ENCODE results near the gene C11orf65.

Gene C11orf65

GRCh38 chr11:108497317-108498045 is 30.2 kb upstream of the C11orf65 start:
- Mint-ChIP-seq H3K4me3 (peak overlapping the region; percentile 90), H3K27ac (ENCODE audit: low read depth) (peak overlapping the region; percentile 89), H3K9me3 (no peaks in the 10 kb centered on the region), H3K36me3 (ENCODE audit: insufficient read depth) (peaks cover 8% of the 10 kb centered on the region), H3K4me1 (peaks cover 18% of the 10 kb centered on the region), H3K27me3 (no peaks in the 10 kb centered on the region)
- ATAC-seq (replicated peaks; ENCODE audit: extremely low read depth, poor library complexity, severe bottlenecking) (peak; percentile 77), DNase-seq (ENCODE audit: low spot score in 2 of 2) (peak; percentile 37 to 51)

- Mint-ChIP-seq H3K4me3 (peak overlapping the region; percentile 90), H3K4me1 (peaks cover 18% of the 10 kb centered on the region), H3K27me3 (no peaks in the 10 kb centered on the region), H3K36me3 (ENCODE audit: insufficient read depth) (peaks cover 8% of the 10 kb centered on the region), H3K9me3 (no peaks in the 10 kb centered on the region), H3K27ac (ENCODE audit: low read depth) (peak overlapping the region; percentile 89)
- ATAC-seq (replicated peaks; ENCODE audit: extremely low read depth, poor library complexity, severe bottlenecking) (no peak), DNase-seq (ENCODE audit: low spot score in 2 of 2) (no peak)
Measured at GRCh38 chr11:108496643-108497256, 29.4 kb upstream of the C11orf65 start.

DNA sequence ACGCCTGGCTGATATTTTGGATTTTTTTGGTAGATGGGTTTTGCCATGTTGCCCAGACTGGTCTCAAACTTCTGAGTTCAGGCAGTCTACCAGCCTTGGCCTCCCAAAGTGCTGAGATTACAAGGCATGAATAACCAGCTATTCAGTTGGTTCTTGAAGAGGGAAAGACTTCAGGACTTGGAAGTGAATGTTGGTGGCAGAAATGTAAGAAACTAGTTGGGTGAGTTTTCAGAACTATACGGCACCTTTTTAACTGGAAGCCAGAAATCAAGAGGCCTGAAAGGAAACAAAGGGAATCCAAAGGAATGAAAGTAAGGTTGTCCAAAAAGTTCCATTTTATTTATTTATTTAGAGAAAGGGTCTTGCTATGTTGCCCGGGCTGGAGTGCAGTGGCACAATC is 28.0 kb upstream of the C11orf65 start:
- Mint-ChIP-seq H3K27ac (ENCODE audit: low read depth) (peak overlapping the region; percentile 16), H3K9me3 (no peaks in the 10 kb centered on the region), H3K4me3 (no peak overlapping the region), H3K27me3 (no peaks in the 10 kb centered on the region), H3K36me3 (ENCODE audit: insufficient read depth) (peaks cover 9% of the 10 kb centered on the region), H3K4me1 (peaks cover 18% of the 10 kb centered on the region)
- no peak for ATAC-seq (replicated peaks; ENCODE audit: extremely low read depth, poor library complexity, severe bottlenecking)
- DNase-seq (ENCODE audit: low spot score in 2 of 2), result no peak

- no peak for DNase-seq (ENCODE audit: low spot score in 2 of 2)
- H3K36me3 Mint-ChIP-seq (ENCODE audit: insufficient read depth), result peaks cover 11% of the 10 kb centered on the region
- peaks cover 18% of the 10 kb centered on the region for H3K4me1 Mint-ChIP-seq
- H3K9me3 Mint-ChIP-seq, result no peaks in the 10 kb centered on the region
- ATAC-seq (replicated peaks; ENCODE audit: extremely low read depth, poor library complexity, severe bottlenecking), result no peak
- no peak overlapping the region for H3K27ac Mint-ChIP-seq (ENCODE audit: low read depth)
- H3K27me3 Mint-ChIP-seq, result no peaks in the 10 kb centered on the region
- no peak overlapping the region for H3K4me3 Mint-ChIP-seq
Measured at GRCh38 chr11:108494182-108494581, 26.9 kb upstream of the C11orf65 start.

DNA sequence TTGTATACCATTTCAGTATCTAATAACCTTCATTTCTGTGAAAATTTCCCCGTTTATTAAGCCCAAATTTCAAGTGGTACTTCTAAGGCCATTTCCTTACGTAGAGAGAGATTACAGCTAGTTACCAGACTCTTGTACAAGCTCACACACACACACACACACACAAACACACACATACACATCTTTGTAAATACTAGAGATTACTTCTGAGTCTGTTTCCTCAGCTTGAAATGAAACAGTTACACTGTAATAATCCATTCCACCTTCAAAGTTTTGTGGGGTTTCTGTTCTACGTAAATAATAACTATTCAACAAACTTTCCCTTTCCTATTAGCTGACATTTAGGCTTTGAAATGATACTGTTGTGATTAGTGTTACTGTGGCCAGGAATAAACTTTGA is 24.6 kb upstream of the C11orf65 start:
- Mint-ChIP-seq H3K27me3 (no peaks in the 10 kb centered on the region), H3K9me3 (no peaks in the 10 kb centered on the region), H3K27ac (ENCODE audit: low read depth) (peak overlapping the region; percentile 32)

GRCh38 chr11:108486828-108487227 is 19.5 kb upstream of the C11orf65 start:
- no peaks in the 10 kb centered on the region for H3K27me3 Mint-ChIP-seq
- H3K4me1 Mint-ChIP-seq, result no peaks in the 10 kb centered on the region
- no peak overlapping the region for H3K27ac Mint-ChIP-seq (ENCODE audit: low read depth)
- no peak for DNase-seq (ENCODE audit: low spot score in 2 of 2)
- no peak for ATAC-seq (replicated peaks; ENCODE audit: extremely low read depth, poor library complexity, severe bottlenecking)
- H3K9me3 Mint-ChIP-seq, result no peaks in the 10 kb centered on the region
- H3K4me3 Mint-ChIP-seq, result no peak overlapping the region
- H3K36me3 Mint-ChIP-seq (ENCODE audit: insufficient read depth), result peaks cover 32% of the 10 kb centered on the region

More for the DNA sequence above, 24.6 kb upstream of the C11orf65 start:
- Mint-ChIP-seq H3K36me3 (ENCODE audit: insufficient read depth) (peaks cover 5% of the 10 kb centered on the region), H3K4me3 (no peak overlapping the region), H3K4me1 (peaks cover 16% of the 10 kb centered on the region)
- DNase-seq (ENCODE audit: low spot score in 2 of 2) (no peak), ATAC-seq (replicated peaks; ENCODE audit: extremely low read depth, poor library complexity, severe bottlenecking) (no peak)

DNA sequence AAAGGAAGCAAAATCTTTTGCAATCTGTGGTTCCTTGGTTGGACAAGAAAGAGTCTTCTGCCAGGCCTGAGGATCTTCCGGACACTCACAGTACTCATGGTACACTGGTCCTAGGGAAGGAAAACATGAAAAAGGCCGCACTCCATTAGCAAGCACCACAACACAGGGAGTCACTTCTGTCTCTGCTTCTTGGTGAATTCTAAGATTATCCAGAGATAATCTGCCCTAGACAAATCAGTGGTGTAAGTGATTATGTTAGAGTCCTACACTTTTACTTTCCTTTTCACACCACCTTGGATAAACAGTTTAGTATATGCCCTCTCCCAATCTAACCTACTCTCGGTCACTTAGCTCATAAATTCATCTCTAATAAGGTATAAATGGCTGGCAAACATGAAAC is 19.0 kb upstream of the C11orf65 start:
- DNase-seq (ENCODE audit: low spot score in 2 of 2), result no peak
- no peaks in the 10 kb centered on the region for H3K9me3 Mint-ChIP-seq
- no peak overlapping the region for H3K4me3 Mint-ChIP-seq
- H3K36me3 Mint-ChIP-seq (ENCODE audit: insufficient read depth), result peaks cover 33% of the 10 kb centered on the region
- no peaks in the 10 kb centered on the region for H3K27me3 Mint-ChIP-seq
- H3K4me1 Mint-ChIP-seq, result no peaks in the 10 kb centered on the region
- no peak for ATAC-seq (replicated peaks; ENCODE audit: extremely low read depth, poor library complexity, severe bottlenecking)
- H3K27ac Mint-ChIP-seq (ENCODE audit: low read depth), result no peak overlapping the region

GRCh38 chr11:108483163-108483562 is 15.8 kb upstream of the C11orf65 start:
- peaks cover 33% of the 10 kb centered on the region for H3K36me3 Mint-ChIP-seq (ENCODE audit: insufficient read depth)
- H3K4me1 Mint-ChIP-seq, result no peaks in the 10 kb centered on the region
- no peaks in the 10 kb centered on the region for H3K27me3 Mint-ChIP-seq
- H3K4me3 Mint-ChIP-seq, result no peak overlapping the region
- ATAC-seq (replicated peaks; ENCODE audit: extremely low read depth, poor library complexity, severe bottlenecking) (no peak), DNase-seq (ENCODE audit: low spot score in 2 of 2) (no peak)
- no peaks in the 10 kb centered on the region for H3K9me3 Mint-ChIP-seq
- H3K27ac Mint-ChIP-seq (ENCODE audit: low read depth), result no peak overlapping the region

DNA sequence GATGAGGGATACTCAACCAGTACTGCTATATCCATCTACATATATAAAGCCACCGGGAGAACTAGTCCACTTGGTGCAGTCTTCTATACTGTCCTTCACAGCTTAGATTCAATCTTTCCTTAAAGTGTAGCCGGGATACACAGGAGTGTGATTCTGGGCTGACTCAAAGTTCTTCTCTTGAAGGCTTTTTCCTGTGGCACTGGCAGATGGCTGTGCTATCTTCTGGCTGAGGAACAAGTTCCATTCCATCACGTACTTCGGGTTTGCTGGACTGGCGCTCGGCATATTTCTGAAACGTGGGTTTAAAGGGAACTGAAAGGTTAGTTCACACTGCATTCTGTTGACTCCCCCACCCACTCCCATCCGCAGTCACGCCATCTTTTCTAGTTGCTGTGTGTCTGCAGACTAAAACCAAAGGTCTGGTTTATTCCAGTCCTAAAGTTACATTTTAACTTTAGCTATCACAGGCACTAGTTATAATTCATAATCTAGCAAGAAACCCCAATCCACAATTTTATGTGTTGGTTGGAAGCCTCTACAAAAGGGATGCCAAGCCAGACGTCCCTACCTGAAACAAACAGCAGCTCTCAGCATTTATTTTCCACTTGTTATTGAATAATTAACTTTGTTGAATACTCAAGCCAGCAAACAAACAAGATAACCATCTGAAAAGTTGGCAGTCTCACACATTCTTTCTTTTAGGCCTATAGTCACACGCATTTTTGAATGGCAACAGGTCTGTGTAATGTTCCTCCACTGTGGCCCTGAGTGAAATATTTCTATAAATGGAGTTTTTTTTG is 7.5 kb upstream of the C11orf65 start:
- Mint-ChIP-seq H3K4me3 (no peak overlapping the region), H3K4me1 (no peaks in the 10 kb centered on the region), H3K27me3 (no peaks in the 10 kb centered on the region), H3K9me3 (no peaks in the 10 kb centered on the region), H3K36me3 (ENCODE audit: insufficient read depth) (peaks cover 25% of the 10 kb centered on the region), H3K27ac (ENCODE audit: low read depth) (no peak overlapping the region)
- ATAC-seq (replicated peaks; ENCODE audit: extremely low read depth, poor library complexity, severe bottlenecking) (no peak), DNase-seq (ENCODE audit: low spot score in 2 of 2) (no peak)

GRCh38 chr11:108472681-108473080 is 5.4 kb upstream of the C11orf65 start:
- Mint-ChIP-seq H3K4me1 (no peaks in the 10 kb centered on the region), H3K36me3 (ENCODE audit: insufficient read depth) (peaks cover 20% of the 10 kb centered on the region), H3K9me3 (no peaks in the 10 kb centered on the region), H3K4me3 (no peak overlapping the region), H3K27me3 (no peaks in the 10 kb centered on the region), H3K27ac (ENCODE audit: low read depth) (peak overlapping the region; percentile 49)
- ATAC-seq (replicated peaks; ENCODE audit: extremely low read depth, poor library complexity, severe bottlenecking), result no peak
- no peak for DNase-seq (ENCODE audit: low spot score in 2 of 2)

- Mint-ChIP-seq H3K4me1 (peaks cover 19% of the 10 kb centered on the region), H3K36me3 (ENCODE audit: insufficient read depth) (peaks cover 12% of the 10 kb centered on the region), H3K9me3 (no peaks in the 10 kb centered on the region), H3K27me3 (no peaks in the 10 kb centered on the region), H3K27ac (ENCODE audit: low read depth) (no peak overlapping the region), H3K4me3 (peak overlapping the region; percentile 94)
- no peak for DNase-seq (ENCODE audit: low spot score in 2 of 2)
- ATAC-seq (replicated peaks; ENCODE audit: extremely low read depth, poor library complexity, severe bottlenecking), result no peak
Measured at GRCh38 chr11:108468478-108468864, 1.1 kb upstream of the C11orf65 start.

- H3K4me3 Mint-ChIP-seq, result peak overlapping the region; percentile 94
Measured at GRCh38 chr11:108466405-108466804, 924 bp downstream of the C11orf65 start.

More at GRCh38 chr11:108466405-108466804, 924 bp downstream of the C11orf65 start:
- no peak for DNase-seq (ENCODE audit: low spot score in 2 of 2)
- peaks cover 19% of the 10 kb centered on the region for H3K4me1 Mint-ChIP-seq
- no peaks in the 10 kb centered on the region for H3K9me3 Mint-ChIP-seq
- peaks cover 11% of the 10 kb centered on the region for H3K36me3 Mint-ChIP-seq (ENCODE audit: insufficient read depth)
- H3K27me3 Mint-ChIP-seq, result no peaks in the 10 kb centered on the region
- ATAC-seq (replicated peaks; ENCODE audit: extremely low read depth, poor library complexity, severe bottlenecking), result no peak
- H3K27ac Mint-ChIP-seq (ENCODE audit: low read depth), result peak overlapping the region; percentile 99
